Body of pancreas (tissue), 4 donors: ENCODE results near the gene PPCDC.

Source experiments
- POLR2A ChIP-seq, 3 donors: fragments of 450-650 bp; IDR thresholded peaks; one replicate each; pipeline ENCODE4 v1.6.1; 2016; ENCODE audit warnings: antibody characterized with exemption in 3 of 3, mild to moderate bottlenecking in 2 of 3
- TF ChIP-seq, protein P1 (sequence below), 7 experiments: fragments of 450-650 bp in 4 of 7; fragments of 200-600 bp in 3 of 7; sonication (generic) in 3 of 7; IDR thresholded peaks; one replicate each; pipeline ENCODE4 v1.5.1; 2016 to 2019; ENCODE audit warnings: antibody characterized with exemption in 7 of 7

DNA sequence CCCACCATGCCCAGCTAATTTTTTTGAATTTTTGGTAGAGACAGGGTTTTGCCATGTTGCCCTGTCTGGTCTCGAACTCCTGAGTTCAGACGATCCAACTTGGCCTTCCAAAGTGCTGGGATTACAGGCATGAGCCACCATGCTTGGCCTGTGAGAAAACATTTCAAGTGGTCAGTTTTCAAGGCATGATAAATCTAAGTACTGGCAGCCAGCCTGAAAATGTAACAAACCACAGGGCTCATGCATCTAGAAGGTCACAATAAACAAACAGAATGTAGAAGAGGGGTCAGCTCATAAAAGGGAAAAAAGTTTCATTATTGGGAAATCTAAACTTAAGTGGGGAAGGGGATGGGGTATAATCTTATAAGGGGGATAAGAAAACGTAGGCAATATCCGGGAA is 39.9 kb downstream of the PPCDC start:
- TF ChIP-seq, protein P1, sequence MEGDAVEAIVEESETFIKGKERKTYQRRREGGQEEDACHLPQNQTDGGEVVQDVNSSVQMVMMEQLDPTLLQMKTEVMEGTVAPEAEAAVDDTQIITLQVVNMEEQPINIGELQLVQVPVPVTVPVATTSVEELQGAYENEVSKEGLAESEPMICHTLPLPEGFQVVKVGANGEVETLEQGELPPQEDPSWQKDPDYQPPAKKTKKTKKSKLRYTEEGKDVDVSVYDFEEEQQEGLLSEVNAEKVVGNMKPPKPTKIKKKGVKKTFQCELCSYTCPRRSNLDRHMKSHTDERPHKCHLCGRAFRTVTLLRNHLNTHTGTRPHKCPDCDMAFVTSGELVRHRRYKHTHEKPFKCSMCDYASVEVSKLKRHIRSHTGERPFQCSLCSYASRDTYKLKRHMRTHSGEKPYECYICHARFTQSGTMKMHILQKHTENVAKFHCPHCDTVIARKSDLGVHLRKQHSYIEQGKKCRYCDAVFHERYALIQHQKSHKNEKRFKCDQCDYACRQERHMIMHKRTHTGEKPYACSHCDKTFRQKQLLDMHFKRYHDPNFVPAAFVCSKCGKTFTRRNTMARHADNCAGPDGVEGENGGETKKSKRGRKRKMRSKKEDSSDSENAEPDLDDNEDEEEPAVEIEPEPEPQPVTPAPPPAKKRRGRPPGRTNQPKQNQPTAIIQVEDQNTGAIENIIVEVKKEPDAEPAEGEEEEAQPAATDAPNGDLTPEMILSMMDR (IDR thresholded peaks at IDR 0.05): no peak
- TF ChIP-seq POLR2A (IDR thresholded peaks at IDR 0.05): no peak
